ENCODE measurements around the gene TRAPPC10. TPM values are rescaled to one million over a fixed set of nuclear protein-coding genes. Genes with fewer than 3 reads are reported as not detected.

Gene TRAPPC10, protein sequence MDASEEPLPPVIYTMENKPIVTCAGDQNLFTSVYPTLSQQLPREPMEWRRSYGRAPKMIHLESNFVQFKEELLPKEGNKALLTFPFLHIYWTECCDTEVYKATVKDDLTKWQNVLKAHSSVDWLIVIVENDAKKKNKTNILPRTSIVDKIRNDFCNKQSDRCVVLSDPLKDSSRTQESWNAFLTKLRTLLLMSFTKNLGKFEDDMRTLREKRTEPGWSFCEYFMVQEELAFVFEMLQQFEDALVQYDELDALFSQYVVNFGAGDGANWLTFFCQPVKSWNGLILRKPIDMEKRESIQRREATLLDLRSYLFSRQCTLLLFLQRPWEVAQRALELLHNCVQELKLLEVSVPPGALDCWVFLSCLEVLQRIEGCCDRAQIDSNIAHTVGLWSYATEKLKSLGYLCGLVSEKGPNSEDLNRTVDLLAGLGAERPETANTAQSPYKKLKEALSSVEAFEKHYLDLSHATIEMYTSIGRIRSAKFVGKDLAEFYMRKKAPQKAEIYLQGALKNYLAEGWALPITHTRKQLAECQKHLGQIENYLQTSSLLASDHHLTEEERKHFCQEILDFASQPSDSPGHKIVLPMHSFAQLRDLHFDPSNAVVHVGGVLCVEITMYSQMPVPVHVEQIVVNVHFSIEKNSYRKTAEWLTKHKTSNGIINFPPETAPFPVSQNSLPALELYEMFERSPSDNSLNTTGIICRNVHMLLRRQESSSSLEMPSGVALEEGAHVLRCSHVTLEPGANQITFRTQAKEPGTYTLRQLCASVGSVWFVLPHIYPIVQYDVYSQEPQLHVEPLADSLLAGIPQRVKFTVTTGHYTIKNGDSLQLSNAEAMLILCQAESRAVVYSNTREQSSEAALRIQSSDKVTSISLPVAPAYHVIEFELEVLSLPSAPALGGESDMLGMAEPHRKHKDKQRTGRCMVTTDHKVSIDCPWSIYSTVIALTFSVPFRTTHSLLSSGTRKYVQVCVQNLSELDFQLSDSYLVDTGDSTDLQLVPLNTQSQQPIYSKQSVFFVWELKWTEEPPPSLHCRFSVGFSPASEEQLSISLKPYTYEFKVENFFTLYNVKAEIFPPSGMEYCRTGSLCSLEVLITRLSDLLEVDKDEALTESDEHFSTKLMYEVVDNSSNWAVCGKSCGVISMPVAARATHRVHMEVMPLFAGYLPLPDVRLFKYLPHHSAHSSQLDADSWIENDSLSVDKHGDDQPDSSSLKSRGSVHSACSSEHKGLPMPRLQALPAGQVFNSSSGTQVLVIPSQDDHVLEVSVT
- total RNA-seq (100 to 1,000 TPM in 1 of 2 experiments, 10 to 100 TPM in 1; 98.1 to 101 TPM), total RNA-seq (78.7 to 189 (median 130) reads per million in 172 experiments)
- 58.3 TPM for polyA plus RNA-seq (2013, experiment 1 of 2)
- polyA plus RNA-seq (2013, experiment 2 of 2) = 66.4 TPM

DNA sequence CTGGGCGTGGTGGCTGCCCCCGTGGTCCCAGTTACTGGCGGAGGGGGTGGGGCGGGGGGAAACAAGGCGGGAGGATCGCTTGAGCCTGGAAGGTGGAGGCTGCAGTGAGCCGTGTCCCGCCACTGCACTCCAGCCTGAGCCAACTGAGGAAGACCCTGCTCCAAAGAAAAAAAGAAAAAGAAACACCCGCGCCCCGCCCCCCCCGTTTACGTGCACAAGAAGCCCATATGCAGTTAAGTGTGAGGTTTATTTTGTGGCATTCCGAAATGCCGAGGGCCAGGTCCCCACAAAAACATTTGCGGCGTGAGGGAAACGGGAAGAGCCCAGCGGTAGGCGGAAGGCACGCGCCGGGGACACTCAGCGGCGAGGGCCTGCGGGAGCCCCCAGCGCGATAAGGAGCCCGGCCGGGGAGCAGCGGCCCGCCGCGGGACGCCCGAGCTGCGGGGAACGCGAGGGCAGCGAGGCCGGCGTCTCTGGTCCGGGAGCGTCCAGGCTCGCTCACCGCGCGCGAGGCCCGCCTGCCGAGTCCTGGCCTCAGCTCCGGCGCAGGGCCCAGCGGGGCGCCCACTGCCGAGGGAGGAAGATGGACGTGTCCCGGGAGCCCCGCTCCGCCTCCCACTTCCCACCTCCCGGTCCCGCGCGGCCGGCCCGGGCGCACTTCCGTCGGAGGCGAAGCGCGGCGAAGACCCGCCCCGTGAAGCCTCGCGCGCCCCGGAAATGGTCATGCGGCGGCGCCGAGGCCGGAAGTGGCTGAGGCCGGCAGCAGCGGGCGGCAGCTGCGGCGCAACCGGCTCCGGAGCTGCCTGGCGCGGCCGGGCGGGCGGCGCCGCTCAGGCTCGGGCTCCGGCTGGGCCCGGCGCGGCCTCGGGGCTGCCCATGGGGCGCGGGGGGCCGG, at the start of gene TRAPPC10:
Gene TRAPPC10, plus strand, starts transcription at position 731 of the 895 bp plus-strand sequence. CDS start 185 bp downstream, outside the sequence.
- H3K36me3 Mint-ChIP-seq (ENCODE audit: low read depth) = peaks cover 19% of the 10 kb centered on the region
- TF ChIP-seq, protein P1, sequence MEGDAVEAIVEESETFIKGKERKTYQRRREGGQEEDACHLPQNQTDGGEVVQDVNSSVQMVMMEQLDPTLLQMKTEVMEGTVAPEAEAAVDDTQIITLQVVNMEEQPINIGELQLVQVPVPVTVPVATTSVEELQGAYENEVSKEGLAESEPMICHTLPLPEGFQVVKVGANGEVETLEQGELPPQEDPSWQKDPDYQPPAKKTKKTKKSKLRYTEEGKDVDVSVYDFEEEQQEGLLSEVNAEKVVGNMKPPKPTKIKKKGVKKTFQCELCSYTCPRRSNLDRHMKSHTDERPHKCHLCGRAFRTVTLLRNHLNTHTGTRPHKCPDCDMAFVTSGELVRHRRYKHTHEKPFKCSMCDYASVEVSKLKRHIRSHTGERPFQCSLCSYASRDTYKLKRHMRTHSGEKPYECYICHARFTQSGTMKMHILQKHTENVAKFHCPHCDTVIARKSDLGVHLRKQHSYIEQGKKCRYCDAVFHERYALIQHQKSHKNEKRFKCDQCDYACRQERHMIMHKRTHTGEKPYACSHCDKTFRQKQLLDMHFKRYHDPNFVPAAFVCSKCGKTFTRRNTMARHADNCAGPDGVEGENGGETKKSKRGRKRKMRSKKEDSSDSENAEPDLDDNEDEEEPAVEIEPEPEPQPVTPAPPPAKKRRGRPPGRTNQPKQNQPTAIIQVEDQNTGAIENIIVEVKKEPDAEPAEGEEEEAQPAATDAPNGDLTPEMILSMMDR (IDR thresholded peaks at IDR 0.05) = no peak
- DNase-seq = peak; percentile 52 to 90 (median 72)
- Histone ChIP-seq H3K4me3 (ENCODE audit: low read length) (peak within 1 kb of the TSS; percentile 76), H3K36me3 (ENCODE audit: insufficient read depth, low read length) (no peaks in the 10 kb centered on the region), H3K27me3 (ENCODE audit: control insufficient read depth in 1 of 2, insufficient read depth in 2 of 2, low read length in 2 of 2) (no peaks in the 10 kb centered on the region), H3K27ac (ENCODE audit: low read depth in 1 of 2, low read length in 2 of 2) (peak within 1 kb of the TSS; percentile 68 to 75), H3K4me1 (ENCODE audit: insufficient read depth, low read length) (peaks cover 40% of the 10 kb centered on the region), H3K9me3 (ENCODE audit: control insufficient read depth in 1 of 2, insufficient read depth in 1 of 2, low read length in 2 of 2) (no peaks in the 10 kb centered on the region)
- H3K9me3 Mint-ChIP-seq = no peaks in the 10 kb centered on the region
- peak; percentile 45 for ATAC-seq (ENCODE audit: poor library complexity)
- intact Hi-C loops (cut with DNase I, micrococcal nuclease) = loop anchor here in 1 of 2 experiments (5.0 kb wide), 1 partner anchor 1120 kb away; the partner anchor contains the start of gene NDUFV3
- H3K27ac Mint-ChIP-seq = peak within 1 kb of the TSS; percentile 94
- peak within 1 kb of the TSS; percentile 93 for H3K4me3 Mint-ChIP-seq
- peaks cover 43% of the 10 kb centered on the region for H3K4me1 Mint-ChIP-seq (ENCODE audit: low read depth)
- CTCF ChIA-PET = interaction anchor here (2.2 kb wide), 1 partner anchor 20 kb away, joined by 5 read pairs; no protein-coding TSS in a partner anchor
- POLR2A ChIA-PET = interaction anchor here (0.8 to 4.4 kb wide), 11 partner anchors 12 to 1038 kb away, joined by 3 to 42 read pairs (median 4); partner anchors contain the start of genes CFAP410 and PKNOX1
- no peaks in the 10 kb centered on the region for H3K27me3 Mint-ChIP-seq

DNA sequence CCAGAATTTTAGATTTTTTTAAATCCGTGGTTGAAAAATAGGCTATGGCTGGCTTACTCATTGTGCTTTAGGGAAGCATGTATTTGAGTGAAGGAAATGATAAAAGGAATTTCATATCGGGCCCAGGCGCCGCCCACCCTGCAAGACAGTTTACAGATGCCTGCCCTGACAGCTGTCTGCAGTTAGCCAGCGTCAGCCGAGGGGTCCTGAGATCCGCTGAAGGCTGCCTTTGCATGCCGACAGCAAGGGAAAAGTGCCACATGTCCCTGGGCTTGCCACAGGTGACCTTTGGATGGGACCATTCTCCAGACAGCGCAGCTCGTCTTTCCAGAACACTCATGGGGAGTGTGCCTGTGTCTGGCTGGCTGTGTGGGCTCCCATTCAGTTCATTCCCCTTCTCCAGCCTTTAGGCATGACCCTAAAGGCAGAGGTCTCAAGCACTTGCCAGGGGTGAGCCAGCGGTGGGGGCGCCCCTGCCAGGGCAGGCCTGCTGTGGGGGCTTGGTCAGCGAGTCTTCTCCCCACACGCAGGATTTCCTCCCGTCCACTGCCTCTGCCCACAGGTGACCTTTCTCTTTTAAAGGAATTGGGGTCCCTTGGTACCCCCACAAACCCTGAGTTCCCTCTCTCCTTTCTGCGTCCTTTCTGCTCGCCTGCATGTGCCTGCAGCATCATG, 46.1 kb upstream of the TRAPPC10 start:
- Histone ChIP-seq H3K27ac (ENCODE audit: low read depth in 1 of 2, low read length in 2 of 2) (no peak overlapping the region), H3K27me3 (ENCODE audit: control insufficient read depth in 1 of 2, insufficient read depth in 2 of 2, low read length in 2 of 2) (no peaks in the 10 kb centered on the region), H3K36me3 (ENCODE audit: insufficient read depth, low read length) (peaks cover 62% of the 10 kb centered on the region), H3K9me3 (ENCODE audit: control insufficient read depth in 1 of 2, insufficient read depth in 1 of 2, low read length in 2 of 2) (no peaks in the 10 kb centered on the region), H3K4me3 (ENCODE audit: low read length) (no peak overlapping the region), H3K4me1 (ENCODE audit: insufficient read depth, low read length) (no peaks in the 10 kb centered on the region)
- POLR2A ChIA-PET = interaction anchor here (1.0 kb wide), 1 partner anchor 25 kb away, joined by 3 read pairs; no protein-coding TSS in a partner anchor
- TF ChIP-seq, protein P1 (IDR thresholded peaks at IDR 0.05) = no peak
- peaks cover 52% of the 10 kb centered on the region for H3K36me3 Mint-ChIP-seq (ENCODE audit: low read depth)
- peaks cover 8% of the 10 kb centered on the region for H3K4me1 Mint-ChIP-seq (ENCODE audit: low read depth)
- no peak overlapping the region for H3K27ac Mint-ChIP-seq
- H3K9me3 Mint-ChIP-seq = no peaks in the 10 kb centered on the region
- H3K27me3 Mint-ChIP-seq = no peaks in the 10 kb centered on the region
- ATAC-seq (ENCODE audit: poor library complexity) (no peak), DNase-seq (no peak)
- intact Hi-C loops (cut with DNase I, micrococcal nuclease) = loop anchor here in 1 of 2 experiments (10.0 kb wide), 1 partner anchor 241 kb away; no protein-coding TSS in a partner anchor
- H3K4me3 Mint-ChIP-seq = no peak overlapping the region
- CTCF ChIA-PET = no interaction called here
